Erythroblast (primary cell): Measurements from ENCODE around the gene LMCD1.

Source experiments
- GATA1 ChIP-seq: IDR thresholded peaks from 2 replicates; pipeline ENCODE4 v1.6.1; 2011; ENCODE audit warnings: low read depth, mild to moderate bottlenecking, control low read depth, low read length, moderate library complexity
- POLR2A ChIP-seq: IDR thresholded peaks from 2 replicates; pipeline ENCODE4 v1.6.1; 2011; ENCODE audit warnings: mild to moderate bottlenecking, low read length

DNA sequence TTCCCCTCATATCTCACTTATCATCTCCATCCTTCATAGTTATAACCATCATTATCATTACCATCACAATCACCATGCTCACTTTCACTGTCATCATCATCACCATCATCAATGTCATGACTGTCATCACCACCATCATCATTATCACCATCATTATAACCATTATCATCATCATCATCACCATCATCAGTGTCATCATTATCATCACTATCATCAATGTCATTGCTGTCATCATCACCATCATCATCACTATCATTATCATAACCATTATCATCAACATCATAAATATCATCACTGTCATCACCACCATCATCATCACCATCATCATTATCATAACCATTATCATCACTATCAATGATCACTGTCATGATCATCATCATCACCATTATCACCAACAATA is 98.8 kb downstream of the LMCD1 start:
- TF ChIP-seq POLR2A = no peak
- no peak for TF ChIP-seq GATA1
